Stimulated activated CD4-positive, alpha-beta T cell treated with anti-CD3 and anti-CD28 coated beads, Interleukin-12 subunit alpha, Interleukin-12 subunit beta, amount 100 ng/mL, for 4 hours (primary cell): Measurements from ENCODE around the gene IL17RA.

ENCODE experiments used
- DNase-seq: peaks from one replicate; pipeline ENCODE4 v3.0.0-alpha.2; 2020

The IL17RA gene

DNA sequence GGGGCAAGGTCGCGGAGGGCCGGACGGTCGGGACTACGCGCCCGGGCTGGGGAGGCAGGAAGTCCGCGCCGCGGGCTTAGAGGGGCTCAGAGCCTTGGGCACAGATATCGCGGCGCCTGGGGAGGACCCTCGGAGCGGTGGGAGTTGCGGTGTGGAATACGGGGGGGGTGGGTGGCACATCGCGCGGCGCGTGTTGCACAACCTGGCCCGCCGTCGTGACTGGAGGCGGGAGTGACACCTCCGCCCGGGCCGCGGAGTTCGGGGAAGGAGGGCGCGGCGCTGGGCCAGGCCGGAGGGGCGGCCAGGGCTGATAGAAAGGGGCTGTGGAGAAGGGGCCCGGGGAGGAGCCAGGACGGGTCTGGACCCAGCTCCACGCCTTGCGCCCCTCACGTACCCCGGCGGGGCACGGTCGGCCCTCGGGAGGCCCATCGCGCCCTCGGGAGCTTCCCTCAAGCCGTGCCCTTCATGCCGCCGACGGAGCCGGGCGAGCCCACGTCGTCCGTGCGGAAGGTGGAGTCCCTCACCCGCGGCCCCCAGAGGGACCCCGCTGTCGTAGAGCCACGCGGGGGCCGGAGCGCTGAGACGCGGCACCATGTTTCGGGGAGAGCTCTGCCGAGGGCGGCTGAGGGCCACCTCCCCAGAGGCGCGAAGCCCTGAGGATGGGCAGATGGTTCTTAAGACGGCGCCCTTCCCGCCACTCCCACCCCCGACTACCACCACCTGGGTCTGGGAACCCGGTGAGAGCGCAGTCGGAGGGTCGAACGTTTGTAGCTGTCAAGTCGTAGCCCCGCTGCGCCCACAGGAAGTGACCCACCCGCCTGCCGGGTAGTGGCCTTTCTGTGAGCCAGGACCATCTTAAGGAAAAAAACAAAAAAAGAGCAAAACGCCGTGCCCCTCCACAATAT is 729 bp downstream of the IL17RA start:
- DNase-seq = peak; percentile 45

DNA sequence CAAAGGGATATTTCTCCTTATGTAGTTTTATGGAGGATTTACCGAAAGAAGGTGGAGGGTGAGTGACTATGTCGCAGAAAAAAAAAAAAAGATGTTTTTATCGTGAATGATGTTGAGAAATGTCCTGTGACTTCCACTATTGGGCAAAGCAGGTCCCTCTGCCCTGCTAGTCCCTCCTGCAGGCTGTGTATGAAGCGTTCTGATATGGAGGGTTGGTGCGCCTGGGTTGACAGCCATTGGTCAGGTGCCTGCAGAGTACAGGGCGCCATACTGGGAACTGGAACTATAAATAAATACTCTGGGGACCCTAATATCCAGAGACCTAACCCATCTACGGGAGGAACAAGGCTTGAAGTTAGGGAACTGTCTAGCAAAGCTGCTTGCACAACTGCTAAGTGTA is 1.5 kb downstream of the IL17RA start:
- DNase-seq = no peak

GRCh38 chr22:17086788-17087497 is 2.1 kb downstream of the IL17RA start:
- DNase-seq = no peak

DNA sequence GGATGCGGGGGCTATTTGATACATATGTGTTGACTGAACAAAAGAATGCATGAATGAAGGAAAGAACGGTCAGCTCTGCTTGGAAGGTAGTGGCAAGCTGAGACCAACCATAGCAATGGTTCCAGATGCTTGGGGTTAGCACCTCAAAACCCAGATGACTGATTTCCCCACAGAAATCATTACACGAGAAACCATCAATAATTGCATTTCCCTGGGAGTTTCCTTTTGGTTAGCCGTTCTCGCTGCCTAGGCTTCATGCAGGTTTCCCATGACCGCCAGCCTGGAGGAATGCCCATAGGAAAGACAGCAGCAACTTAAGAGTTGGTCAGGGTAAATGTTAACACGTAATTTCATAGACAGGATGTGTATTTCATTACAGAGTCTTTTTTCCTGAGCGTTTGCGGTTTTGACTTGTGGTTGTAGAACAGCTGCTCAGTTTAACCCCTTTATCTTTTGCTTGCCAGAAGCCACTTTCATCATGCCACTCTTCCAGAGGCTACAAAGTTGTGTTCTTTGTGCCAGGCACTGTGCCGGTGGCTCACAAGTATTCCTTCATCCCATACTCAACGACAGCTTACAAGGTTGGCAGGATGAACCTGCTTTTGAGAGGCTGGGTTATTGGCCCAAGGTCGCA is 2.8 kb downstream of the IL17RA start:
- no peak for DNase-seq

- no peak for DNase-seq
Measured at GRCh38 chr22:17090550-17090949, 5.8 kb downstream of the IL17RA start.

GRCh38 chr22:17091851-17092250 is 7.1 kb downstream of the IL17RA start:
- no peak for DNase-seq

DNA sequence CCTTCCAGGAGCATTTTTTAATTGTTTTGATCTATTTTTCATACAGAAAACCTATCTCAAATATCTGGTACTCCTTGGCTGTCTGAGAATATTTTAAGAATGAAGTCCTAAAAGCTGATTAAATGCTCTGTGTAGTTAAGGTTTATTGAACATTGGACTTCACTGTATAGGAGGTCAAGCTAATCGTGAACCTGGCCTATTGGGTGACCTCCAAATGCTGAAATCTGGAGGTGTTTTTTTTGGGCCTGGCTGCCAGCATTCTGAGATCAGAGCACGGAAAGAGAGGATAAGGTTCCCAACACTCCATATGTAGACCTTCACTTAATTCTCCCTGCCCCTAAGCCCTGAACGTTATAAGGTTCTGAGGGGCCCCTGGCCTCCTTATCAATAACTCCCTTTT is 8.3 kb downstream of the IL17RA start:
- no peak for DNase-seq

- DNase-seq = no peak
Measured at GRCh38 chr22:17095538-17095937, 10.7 kb downstream of the IL17RA start.

- DNase-seq = no peak
Measured at GRCh38 chr22:17096071-17096470, 11.3 kb downstream of the IL17RA start.

- no peak for DNase-seq
Measured at GRCh38 chr22:17097062-17097461, 12.3 kb downstream of the IL17RA start.

DNA sequence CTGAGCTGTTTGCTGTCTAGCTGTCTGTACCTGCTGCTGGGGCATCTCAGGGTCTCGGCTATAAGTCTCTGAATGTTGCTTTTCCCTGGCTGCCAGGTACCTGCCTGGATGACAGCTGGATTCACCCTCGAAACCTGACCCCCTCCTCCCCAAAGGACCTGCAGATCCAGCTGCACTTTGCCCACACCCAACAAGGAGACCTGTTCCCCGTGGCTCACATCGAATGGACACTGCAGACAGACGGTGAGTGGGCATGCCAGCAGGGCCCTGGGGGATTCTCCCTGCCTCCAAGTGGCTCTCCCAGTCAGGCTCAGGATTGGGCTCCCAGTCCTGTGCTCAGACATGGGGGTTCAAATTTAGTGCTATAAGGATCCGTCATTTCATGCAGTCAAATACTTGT is 12.9 kb downstream of the IL17RA start:
- DNase-seq = no peak

DNA sequence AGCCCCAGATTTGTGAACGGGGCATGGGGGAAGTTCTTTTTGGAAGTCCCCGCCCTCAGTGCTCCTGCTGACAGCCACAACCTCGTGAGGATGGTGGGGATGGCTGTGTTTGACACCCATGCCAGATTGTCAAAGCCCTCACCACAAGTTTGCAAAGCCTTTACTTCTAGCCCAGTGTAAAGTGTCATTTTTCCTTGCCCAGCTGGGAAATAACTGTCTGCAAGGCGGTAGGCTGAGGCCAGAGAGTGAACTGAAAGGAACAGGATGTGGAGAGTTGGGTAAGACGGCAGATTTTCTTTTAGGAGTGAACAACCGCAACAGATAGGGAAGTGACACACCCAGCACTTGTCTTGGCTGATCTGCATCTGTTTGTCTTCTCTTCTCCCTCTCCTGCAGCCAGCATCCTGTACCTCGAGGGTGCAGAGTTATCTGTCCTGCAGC is 13.6 kb downstream of the IL17RA start:
- DNase-seq = no peak

DNA sequence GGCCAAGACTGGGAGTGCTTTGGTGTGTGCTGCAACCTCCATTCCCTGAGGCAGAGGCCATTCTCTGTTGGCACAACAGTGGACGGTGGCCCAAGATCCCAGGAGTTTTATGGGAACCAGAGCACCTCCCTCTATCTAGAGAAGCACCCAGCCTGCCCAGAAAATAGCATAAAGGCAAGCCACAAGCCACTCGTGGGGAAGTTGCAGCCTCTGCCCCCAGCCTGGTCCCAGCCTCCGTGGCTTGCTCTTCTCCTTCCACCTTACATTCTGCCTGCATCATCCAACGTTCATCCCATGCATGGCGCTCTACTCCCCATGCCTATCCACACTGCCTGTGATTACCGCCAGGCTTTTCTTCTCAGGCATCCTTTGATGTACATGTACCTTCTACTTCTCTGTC is 15.8 kb downstream of the IL17RA start:
- no peak for DNase-seq

- DNase-seq = no peak
Measured at GRCh38 chr22:17101475-17102296, 16.9 kb downstream of the IL17RA start.

- DNase-seq = no peak
Measured at GRCh38 chr22:17102297-17102667, 17.5 kb downstream of the IL17RA start.

GRCh38 chr22:17103351-17103750 is 18.6 kb downstream of the IL17RA start:
- no peak for DNase-seq

- DNase-seq = no peak
Measured at GRCh38 chr22:17104336-17104935, 19.6 kb downstream of the IL17RA start.

DNA sequence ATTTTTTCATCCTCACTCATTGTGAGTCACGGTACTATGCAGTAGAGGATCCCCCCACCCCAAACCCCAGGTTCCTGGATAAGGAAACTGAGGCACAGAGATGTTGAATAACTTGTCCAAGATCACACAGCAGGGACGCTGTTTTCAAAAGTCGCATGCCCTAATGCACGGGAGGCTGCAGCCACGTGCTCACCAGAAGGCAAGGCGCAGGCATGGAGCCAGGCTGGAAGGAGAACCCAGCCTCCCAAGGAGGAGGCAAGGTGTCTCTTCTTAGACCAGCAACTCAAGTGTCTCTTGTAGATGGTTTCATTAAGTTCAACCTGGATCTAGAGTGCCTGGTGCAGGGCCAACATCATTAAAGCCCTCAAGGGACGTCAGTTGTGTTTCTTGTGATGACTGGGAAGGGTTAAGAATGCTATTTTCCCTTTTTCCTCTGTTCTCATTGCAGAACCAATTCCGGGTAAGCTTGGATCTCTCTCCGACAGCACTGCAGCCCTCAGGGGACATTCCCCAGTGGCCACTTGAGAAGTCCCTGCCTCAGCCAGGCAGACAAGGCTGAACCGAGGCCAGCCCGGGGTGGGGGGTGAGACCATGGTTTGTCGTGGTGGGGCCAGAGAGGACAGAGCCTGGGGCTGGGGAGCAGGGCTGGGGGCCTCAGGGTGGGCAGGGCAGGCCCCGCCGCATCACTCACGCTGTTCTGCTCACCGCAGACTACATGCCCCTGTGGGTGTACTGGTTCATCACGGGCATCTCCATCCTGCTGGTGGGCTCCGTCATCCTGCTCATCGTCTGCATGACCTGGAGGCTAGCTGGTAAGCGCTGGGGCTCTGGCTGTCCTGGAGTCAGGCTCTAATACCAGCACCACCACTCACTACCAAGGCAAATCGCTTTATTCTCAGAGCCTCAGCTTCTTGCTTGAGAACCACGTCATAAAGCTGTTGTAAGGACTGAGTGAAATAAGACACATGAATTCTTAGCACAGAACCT is 20.6 kb downstream of the IL17RA start:
- no peak for DNase-seq

DNA sequence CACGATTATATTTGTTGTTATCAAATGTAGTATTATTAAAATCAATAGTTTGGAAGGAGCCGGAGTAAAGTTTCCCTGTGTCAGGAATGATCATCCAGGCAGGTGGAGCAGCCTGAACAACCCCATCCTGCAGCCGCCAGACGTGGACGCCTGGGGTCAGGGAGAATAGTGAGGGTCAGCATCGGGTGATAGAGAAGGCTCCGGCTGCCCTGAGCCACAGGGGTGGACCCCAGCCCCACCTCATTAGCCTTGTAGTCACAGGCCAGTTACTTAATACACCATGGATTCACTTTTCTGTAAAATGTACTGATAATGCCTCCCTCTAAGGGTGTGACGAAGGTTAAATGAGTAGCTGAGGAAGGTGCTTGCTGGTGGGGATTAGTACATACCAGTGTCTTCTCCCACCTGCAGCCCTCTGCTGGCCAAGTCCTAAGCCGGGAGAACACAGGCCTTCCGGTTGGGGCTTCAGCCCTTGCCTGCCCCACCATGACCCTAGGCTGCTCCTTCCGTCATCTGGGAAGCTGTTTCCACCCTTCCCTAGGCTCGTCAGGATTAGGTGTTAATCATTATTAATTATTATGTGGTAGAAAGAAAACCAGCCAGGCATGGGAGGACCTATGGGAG is 21.5 kb downstream of the IL17RA start:
- no peak for DNase-seq

GRCh38 chr22:17106785-17107546 is 22.2 kb downstream of the IL17RA start:
- DNase-seq = no peak
